NCI-H774 (cell line): ENCODE measurements around the gene ZFP69B.

Experiments used
- DNase-seq: peaks from one replicate; lab custom pipeline; 2025; lab: John Stamatoyannopoulos, UW

Gene ZFP69B

GRCh38 chr1:40449684-40450494, at the start of gene ZFP69B:
TSS of gene ZFP69B (plus strand) at chr1:40450476. CDS start at chr1:40450962, 486 bp downstream.
- DNase-seq = peak; percentile 98

GRCh38 chr1:40401473-40402201, 48.6 kb upstream of the ZFP69B start:
- DNase-seq = no peak

GRCh38 chr1:40404670-40405462, 45.4 kb upstream of the ZFP69B start:
- peak; percentile 63 for DNase-seq

GRCh38 chr1:40405812-40406211, 44.5 kb upstream of the ZFP69B start:
- DNase-seq = no peak

- no peak for DNase-seq
Observed at GRCh38 chr1:40407453-40407852, 42.8 kb upstream of the ZFP69B start.

- no peak for DNase-seq
Observed at GRCh38 chr1:40409467-40409866, 40.8 kb upstream of the ZFP69B start.

- DNase-seq = no peak
Observed at GRCh38 chr1:40411294-40411693, 39.0 kb upstream of the ZFP69B start.

- DNase-seq = no peak
Observed at GRCh38 chr1:40411843-40412242, 38.4 kb upstream of the ZFP69B start.

GRCh38 chr1:40413527-40414252, 36.6 kb upstream of the ZFP69B start:
- DNase-seq = no peak

- no peak for DNase-seq
Observed at GRCh38 chr1:40414331-40414730, 35.9 kb upstream of the ZFP69B start.

GRCh38 chr1:40416709-40417108, 33.6 kb upstream of the ZFP69B start:
- no peak for DNase-seq

GRCh38 chr1:40421431-40422384, 28.6 kb upstream of the ZFP69B start:
- peak; percentile 24 for DNase-seq

GRCh38 chr1:40422630-40423263, 27.5 kb upstream of the ZFP69B start:
- no peak for DNase-seq

- no peak for DNase-seq
Observed at GRCh38 chr1:40423264-40423642, 27.0 kb upstream of the ZFP69B start.

- no peak for DNase-seq
Observed at GRCh38 chr1:40423951-40424618, 26.2 kb upstream of the ZFP69B start.

GRCh38 chr1:40425198-40425597, 25.1 kb upstream of the ZFP69B start:
- no peak for DNase-seq

GRCh38 chr1:40431385-40431784, 18.9 kb upstream of the ZFP69B start:
- no peak for DNase-seq

GRCh38 chr1:40432644-40433390, 17.5 kb upstream of the ZFP69B start:
- no peak for DNase-seq

- DNase-seq = no peak
Observed at GRCh38 chr1:40435471-40435870, 14.8 kb upstream of the ZFP69B start.
